ENCODE results near the gene PRMT1. TPM values are rescaled to one million over a fixed set of nuclear protein-coding genes. Genes with fewer than 3 reads are reported as not detected.

The PRMT1 gene
- total and polyA plus RNA-seq, 9 of the 15 experiments (the other 6 are each of a cell fraction or from before 2014, with no cell fraction given): 13.3 to 464 (median 326) TPM

- no peak for TF ChIP-seq NCOA6 (IDR thresholded peaks at IDR 0.05)
Measured at GRCh38 chr19:49700563-49700962, 23.5 kb downstream of the PRMT1 start (continued).

- TF ChIP-seq, protein P1, sequence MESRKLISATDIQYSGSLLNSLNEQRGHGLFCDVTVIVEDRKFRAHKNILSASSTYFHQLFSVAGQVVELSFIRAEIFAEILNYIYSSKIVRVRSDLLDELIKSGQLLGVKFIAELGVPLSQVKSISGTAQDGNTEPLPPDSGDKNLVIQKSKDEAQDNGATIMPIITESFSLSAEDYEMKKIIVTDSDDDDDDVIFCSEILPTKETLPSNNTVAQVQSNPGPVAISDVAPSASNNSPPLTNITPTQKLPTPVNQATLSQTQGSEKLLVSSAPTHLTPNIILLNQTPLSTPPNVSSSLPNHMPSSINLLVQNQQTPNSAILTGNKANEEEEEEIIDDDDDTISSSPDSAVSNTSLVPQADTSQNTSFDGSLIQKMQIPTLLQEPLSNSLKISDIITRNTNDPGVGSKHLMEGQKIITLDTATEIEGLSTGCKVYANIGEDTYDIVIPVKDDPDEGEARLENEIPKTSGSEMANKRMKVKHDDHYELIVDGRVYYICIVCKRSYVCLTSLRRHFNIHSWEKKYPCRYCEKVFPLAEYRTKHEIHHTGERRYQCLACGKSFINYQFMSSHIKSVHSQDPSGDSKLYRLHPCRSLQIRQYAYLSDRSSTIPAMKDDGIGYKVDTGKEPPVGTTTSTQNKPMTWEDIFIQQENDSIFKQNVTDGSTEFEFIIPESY (CRISPR knock-in tag; IDR thresholded peaks at IDR 0.05): peak; percentile 97
- TF ChIP-seq, protein P2, sequence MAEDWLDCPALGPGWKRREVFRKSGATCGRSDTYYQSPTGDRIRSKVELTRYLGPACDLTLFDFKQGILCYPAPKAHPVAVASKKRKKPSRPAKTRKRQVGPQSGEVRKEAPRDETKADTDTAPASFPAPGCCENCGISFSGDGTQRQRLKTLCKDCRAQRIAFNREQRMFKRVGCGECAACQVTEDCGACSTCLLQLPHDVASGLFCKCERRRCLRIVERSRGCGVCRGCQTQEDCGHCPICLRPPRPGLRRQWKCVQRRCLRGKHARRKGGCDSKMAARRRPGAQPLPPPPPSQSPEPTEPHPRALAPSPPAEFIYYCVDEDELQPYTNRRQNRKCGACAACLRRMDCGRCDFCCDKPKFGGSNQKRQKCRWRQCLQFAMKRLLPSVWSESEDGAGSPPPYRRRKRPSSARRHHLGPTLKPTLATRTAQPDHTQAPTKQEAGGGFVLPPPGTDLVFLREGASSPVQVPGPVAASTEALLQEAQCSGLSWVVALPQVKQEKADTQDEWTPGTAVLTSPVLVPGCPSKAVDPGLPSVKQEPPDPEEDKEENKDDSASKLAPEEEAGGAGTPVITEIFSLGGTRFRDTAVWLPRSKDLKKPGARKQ (CRISPR knock-in tag; IDR thresholded peaks at IDR 0.05): no peak
- DNase-seq (ENCODE audit: extremely low read depth in 1 of 4, low spot score in 3 of 4): peak in 2 of 4 experiments; percentile 54 to 57
- BruUV-seq (replicated peaks): no TSS peak
- peak overlapping the region; percentile 33 to 52; a peak in 1 of 4 replicates for H3K9ac ChIP-seq (ENCODE audit: insufficient read depth in 1 of 2, low read depth in 2 of 2, low read length in 2 of 2)
- no peak for FAIRE-seq
- H4K20me1 ChIP-seq (replicated peaks; ENCODE audit: control insufficient read depth, insufficient read depth, low read length): no peaks in the 10 kb centered on the region
- in situ Hi-C loops (cut with MboI) (no loop called here), intact Hi-C loops (cut with micrococcal nuclease) (no loop called here)
- H3K4me1 ChIP-seq (replicated peaks in 1 of 2; ENCODE audit: control insufficient read depth in 2 of 2, insufficient read depth in 2 of 2, low read length in 2 of 2): peaks cover 10 to 23% of the 10 kb centered on the region in 2 experiments; a peak in 4 of 5 replicates
- H3K27me3 ChIP-seq (ENCODE audit: control insufficient read depth in 2 of 2, insufficient read depth in 2 of 2, low read length in 2 of 2): no peaks in the 10 kb centered on the region
- peak; percentile 16 for ATAC-seq
- no peaks in the 10 kb centered on the region for H3K79me2 ChIP-seq (ENCODE audit: control insufficient read depth, insufficient read depth, low read length)
- CTCF ChIA-PET (ENCODE audit: low intra/inter-chr PET ratio): interaction anchor here (0.6 kb wide), 1 partner anchor 17 kb away, joined by 3 read pairs; no protein-coding TSS in a partner anchor
- POLR2A ChIA-PET: interaction anchor here (1.6 kb wide), 1 partner anchor 15 kb away, joined by 5 read pairs; no protein-coding TSS in a partner anchor
- H2AFZ ChIP-seq (ENCODE audit: low read depth, low read length): peak overlapping the region; percentile 94
- no peak overlapping the region for H3K4me3 ChIP-seq
- H3K36me3 ChIP-seq (ENCODE audit: control insufficient read depth, insufficient read depth, low read length): no peaks in the 10 kb centered on the region
- H3K9me1 ChIP-seq (ENCODE audit: control insufficient read depth, insufficient read depth, low read length): no peaks in the 10 kb centered on the region
- 93% methylated on average over 18 of the region's 40 CpGs for WGBS (ENCODE audit: insufficient coverage, low coverage, missing lambda C conversion rate)
- H3K9me3 ChIP-seq (replicated peaks; ENCODE audit: control insufficient read depth, insufficient read depth, low read depth, low read length): no peaks in the 10 kb centered on the region
- H3K27ac ChIP-seq (ENCODE audit: extremely low read depth, low read depth, low read length): no peak overlapping the region
- no peak overlapping the region for H3K4me2 ChIP-seq (ENCODE audit: insufficient read depth, low read length)
Measured at GRCh38 chr19:49701271-49701786, 24.3 kb downstream of the PRMT1 start.
